ENCODE results near the gene EGF. TPM values are rescaled to one million over a fixed set of nuclear protein-coding genes. Genes with fewer than 3 reads are reported as not detected.

EGF gene
- total RNA-seq, 1 experiment from 2014 or later: 26.7 TPM

GRCh38 chr4:109979920-109980717 lies 67.4 kb downstream of the EGF start:
- intact Hi-C loops (cut with micrococcal nuclease; ENCODE audit: unreplicated experiment): loop anchor here (2.0 to 10.0 kb wide), 3 partner anchors 163 to 557 kb away; partner anchors contain the start of genes CASP6 and GAR1
- no TSS peak for BruUV-seq (replicated peaks)
- no peaks in the 10 kb centered on the region for H3K9me3 ChIP-seq (ENCODE audit: low read depth, low read length, poor library complexity, severe bottlenecking)
- H3K4me3 ChIP-seq (ENCODE audit: low read depth, low read length, poor library complexity, severe bottlenecking): no peak overlapping the region
- no peak overlapping the region for H3K27ac ChIP-seq (ENCODE audit: low read depth, low read length, poor library complexity, severe bottlenecking)
- ChIA-PET POLR2A (ENCODE audit: low non-redundant PET) (no interaction called here), CTCF (no interaction called here)
- peak; percentile 34 for DNase-seq (ENCODE audit: low spot score)
- no peak for TF ChIP-seq CTCF (conservative IDR thresholded peaks at IDR 0.05; ENCODE audit: low read depth, low read length)
- TF ChIP-seq EZH2 (IDR thresholded peaks at IDR 0.05; ENCODE audit: borderline replicate concordance, low read depth, low read length, poor library complexity, severe bottlenecking): no peak
- no peaks in the 10 kb centered on the region for H3K27me3 ChIP-seq (replicated peaks; ENCODE audit: insufficient read depth, low read depth, low read length, poor library complexity)
- H3K4me1 ChIP-seq (ENCODE audit: insufficient read depth, low read length, poor library complexity, severe bottlenecking): peaks cover 7% of the 10 kb centered on the region
- peaks cover 21% of the 10 kb centered on the region for H3K36me3 ChIP-seq (ENCODE audit: insufficient read depth, low read length, poor library complexity, severe bottlenecking)

GRCh38 chr4:109981936-109982335 lies 69.3 kb downstream of the EGF start:
- no peak for DNase-seq (ENCODE audit: low spot score)
- H3K9me3 ChIP-seq (ENCODE audit: low read depth, low read length, poor library complexity, severe bottlenecking): no peaks in the 10 kb centered on the region
- ChIA-PET CTCF (no interaction called here), POLR2A (ENCODE audit: low non-redundant PET) (no interaction called here)
- peaks cover 22% of the 10 kb centered on the region for H3K36me3 ChIP-seq (ENCODE audit: insufficient read depth, low read length, poor library complexity, severe bottlenecking)
- no peak overlapping the region for H3K27ac ChIP-seq (ENCODE audit: low read depth, low read length, poor library complexity, severe bottlenecking)
- intact Hi-C loops (cut with micrococcal nuclease; ENCODE audit: unreplicated experiment): loop anchor here (2.0 kb wide), 1 partner anchor 559 kb away; no protein-coding TSS in a partner anchor
- TF ChIP-seq CTCF (conservative IDR thresholded peaks at IDR 0.05; ENCODE audit: low read depth, low read length) (no peak), EZH2 (IDR thresholded peaks at IDR 0.05; ENCODE audit: borderline replicate concordance, low read depth, low read length, poor library complexity, severe bottlenecking) (no peak)
- no TSS peak for BruUV-seq (replicated peaks)
- peaks cover 7% of the 10 kb centered on the region for H3K4me1 ChIP-seq (ENCODE audit: insufficient read depth, low read length, poor library complexity, severe bottlenecking)
- no peak overlapping the region for H3K4me3 ChIP-seq (ENCODE audit: low read depth, low read length, poor library complexity, severe bottlenecking)
- H3K27me3 ChIP-seq (replicated peaks; ENCODE audit: insufficient read depth, low read depth, low read length, poor library complexity): no peaks in the 10 kb centered on the region

GRCh38 chr4:109982521-109982920 lies 69.8 kb downstream of the EGF start:
- no peak overlapping the region for H3K4me3 ChIP-seq (ENCODE audit: low read depth, low read length, poor library complexity, severe bottlenecking)
- ChIA-PET CTCF (no interaction called here), POLR2A (ENCODE audit: low non-redundant PET) (no interaction called here)
- DNase-seq (ENCODE audit: low spot score): no peak
- H3K9me3 ChIP-seq (ENCODE audit: low read depth, low read length, poor library complexity, severe bottlenecking): no peaks in the 10 kb centered on the region
- BruUV-seq (replicated peaks): no TSS peak
- intact Hi-C loops (cut with micrococcal nuclease; ENCODE audit: unreplicated experiment): no loop called here
- TF ChIP-seq EZH2 (IDR thresholded peaks at IDR 0.05; ENCODE audit: borderline replicate concordance, low read depth, low read length, poor library complexity, severe bottlenecking) (no peak), CTCF (conservative IDR thresholded peaks at IDR 0.05; ENCODE audit: low read depth, low read length) (no peak)
- no peak overlapping the region for H3K27ac ChIP-seq (ENCODE audit: low read depth, low read length, poor library complexity, severe bottlenecking)
- H3K36me3 ChIP-seq (ENCODE audit: insufficient read depth, low read length, poor library complexity, severe bottlenecking): peaks cover 24% of the 10 kb centered on the region
- peaks cover 7% of the 10 kb centered on the region for H3K4me1 ChIP-seq (ENCODE audit: insufficient read depth, low read length, poor library complexity, severe bottlenecking)
- H3K27me3 ChIP-seq (replicated peaks; ENCODE audit: insufficient read depth, low read depth, low read length, poor library complexity): no peaks in the 10 kb centered on the region

Measured in A673 (cell line).